ENCODE results near the gene TMEM203.
A peak's percentile ranks its signal among the peaks of the same experiment; 100 is the strongest.
"Not testable (repeated sequence)": the region's sequence is repeated elsewhere in the genome, so short reads cannot be mapped to it uniquely, and the experiment has no call there.

The TMEM203 gene

DNA sequence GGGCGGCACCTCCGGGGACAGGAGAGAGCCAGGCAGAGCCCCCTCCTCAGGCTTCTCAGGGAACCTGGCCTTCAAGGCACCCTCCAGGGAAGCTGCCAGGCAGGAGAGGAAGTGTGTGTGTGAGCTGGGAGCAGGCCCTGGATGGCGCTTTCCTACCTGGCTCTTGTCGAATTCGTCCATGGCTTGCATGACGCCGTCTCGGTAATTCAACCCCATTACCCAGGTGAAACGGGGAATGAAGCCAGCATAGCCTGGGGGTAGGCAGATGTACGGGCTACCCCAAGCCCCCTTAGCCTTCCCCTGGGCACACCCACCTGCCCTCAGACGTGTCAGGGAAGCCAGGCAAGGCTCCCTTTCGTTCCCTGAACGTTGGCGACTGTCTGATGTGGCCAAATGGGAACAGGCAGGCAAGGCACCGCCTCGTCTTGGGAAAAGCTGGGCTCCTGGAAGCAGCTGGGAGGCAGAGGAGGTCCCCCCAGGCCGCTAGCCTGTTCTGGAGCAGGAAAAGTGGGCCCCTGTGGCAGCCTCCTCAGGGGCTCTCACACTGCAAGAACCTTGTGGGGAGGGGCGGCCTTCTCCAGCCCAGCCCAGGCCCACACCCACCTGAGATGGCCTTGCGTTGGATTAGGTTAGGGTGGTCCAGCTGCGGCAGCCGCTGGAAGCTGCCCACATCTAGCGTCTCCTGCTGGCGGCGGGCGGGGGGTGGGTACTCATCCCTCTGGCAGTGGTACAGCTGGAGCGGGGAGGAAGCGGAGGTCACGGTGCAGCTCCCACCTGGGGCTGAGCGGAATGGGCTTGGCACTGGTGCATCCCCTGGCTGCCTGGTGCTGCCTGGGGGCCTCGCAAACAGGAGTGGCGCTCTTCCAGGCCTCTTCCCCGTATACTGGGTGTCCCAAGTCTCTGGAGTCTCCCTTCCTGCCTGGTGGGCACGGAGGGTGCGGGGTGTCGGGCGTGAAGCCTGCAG, 39.3 kb upstream of the TMEM203 start:
- peaks cover 20% of the 10 kb centered on the region for H3K4me1 Mint-ChIP-seq (ENCODE audit: low read depth)
- no peaks in the 10 kb centered on the region for H3K27me3 Mint-ChIP-seq (ENCODE audit: low read depth)
- H3K27ac Mint-ChIP-seq: peak overlapping the region; percentile 52
- no peaks in the 10 kb centered on the region for H3K9me3 Mint-ChIP-seq
- H3K36me3 Mint-ChIP-seq (ENCODE audit: low read depth): peaks cover 24% of the 10 kb centered on the region
- H3K4me3 Mint-ChIP-seq: no peak overlapping the region

DNA sequence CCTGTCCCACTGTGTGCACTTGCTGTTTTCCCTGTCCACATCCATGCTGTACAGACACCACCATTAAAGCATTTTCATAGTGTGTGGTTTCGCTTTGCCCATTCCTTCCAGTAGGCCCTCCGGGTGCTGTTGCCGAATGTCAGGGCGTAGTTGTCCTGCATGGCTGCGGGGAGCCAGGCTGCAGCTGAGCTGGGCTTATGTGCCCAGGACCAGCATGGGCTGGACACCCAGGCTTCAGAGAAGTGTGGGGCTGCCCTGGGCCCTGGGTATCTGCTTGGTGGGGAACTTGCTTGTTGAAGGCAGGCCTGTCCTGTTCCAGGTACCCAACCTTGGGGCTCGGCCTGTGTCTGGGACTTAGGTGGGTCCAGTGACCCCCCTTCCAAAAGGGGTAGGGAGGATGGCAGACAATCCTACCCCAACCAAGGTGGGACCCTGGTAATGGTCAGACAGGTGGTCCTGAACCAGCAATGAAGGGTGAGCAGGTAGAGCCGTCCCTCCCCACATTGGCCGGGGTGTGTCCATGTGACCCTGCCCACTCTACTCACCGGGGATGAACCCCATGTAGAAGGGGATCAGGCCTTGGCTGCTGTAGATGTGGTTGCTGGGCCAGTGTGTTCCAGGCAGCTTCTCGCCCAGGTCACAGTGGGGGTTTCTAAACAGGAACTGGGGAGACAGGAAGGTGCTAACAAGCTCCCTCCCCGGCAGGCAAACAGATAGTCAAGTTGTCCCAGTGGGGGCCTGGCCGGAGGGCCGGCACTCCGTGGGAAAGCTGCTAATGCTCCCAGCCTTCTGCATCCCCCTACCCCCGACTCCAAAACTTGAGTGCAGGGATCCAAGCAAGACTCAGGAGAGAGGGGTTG, 38.4 kb upstream of the TMEM203 start:
- peaks cover 24% of the 10 kb centered on the region for H3K36me3 Mint-ChIP-seq (ENCODE audit: low read depth)
- H3K9me3 Mint-ChIP-seq: no peaks in the 10 kb centered on the region
- H3K4me1 Mint-ChIP-seq (ENCODE audit: low read depth): peaks cover 23% of the 10 kb centered on the region
- H3K27me3 Mint-ChIP-seq (ENCODE audit: low read depth): no peaks in the 10 kb centered on the region
- peak overlapping the region; percentile 59 for H3K4me3 Mint-ChIP-seq
- peak overlapping the region; percentile 52 for H3K27ac Mint-ChIP-seq

DNA sequence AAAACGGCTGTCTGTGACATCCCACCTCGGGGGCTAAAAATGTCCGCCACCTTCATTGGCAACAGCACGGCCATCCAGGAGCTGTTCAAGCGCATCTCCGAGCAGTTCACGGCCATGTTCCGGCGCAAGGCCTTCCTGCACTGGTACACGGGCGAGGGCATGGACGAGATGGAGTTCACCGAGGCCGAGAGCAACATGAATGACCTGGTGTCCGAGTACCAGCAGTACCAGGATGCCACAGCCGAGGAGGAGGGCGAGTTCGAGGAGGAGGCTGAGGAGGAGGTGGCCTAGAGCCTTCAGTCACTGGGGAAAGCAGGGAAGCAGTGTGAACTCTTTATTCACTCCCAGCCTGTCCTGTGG, 37.8 kb upstream of the TMEM203 start:
- Mint-ChIP-seq H3K36me3 (ENCODE audit: low read depth) (peaks cover 24% of the 10 kb centered on the region), H3K4me3 (peak overlapping the region; percentile 59), H3K4me1 (ENCODE audit: low read depth) (peaks cover 23% of the 10 kb centered on the region), H3K27ac (peak overlapping the region; percentile 41)
- not testable (repeated sequence) for H3K27me3 Mint-ChIP-seq (ENCODE audit: low read depth); H3K9me3 Mint-ChIP-seq

DNA sequence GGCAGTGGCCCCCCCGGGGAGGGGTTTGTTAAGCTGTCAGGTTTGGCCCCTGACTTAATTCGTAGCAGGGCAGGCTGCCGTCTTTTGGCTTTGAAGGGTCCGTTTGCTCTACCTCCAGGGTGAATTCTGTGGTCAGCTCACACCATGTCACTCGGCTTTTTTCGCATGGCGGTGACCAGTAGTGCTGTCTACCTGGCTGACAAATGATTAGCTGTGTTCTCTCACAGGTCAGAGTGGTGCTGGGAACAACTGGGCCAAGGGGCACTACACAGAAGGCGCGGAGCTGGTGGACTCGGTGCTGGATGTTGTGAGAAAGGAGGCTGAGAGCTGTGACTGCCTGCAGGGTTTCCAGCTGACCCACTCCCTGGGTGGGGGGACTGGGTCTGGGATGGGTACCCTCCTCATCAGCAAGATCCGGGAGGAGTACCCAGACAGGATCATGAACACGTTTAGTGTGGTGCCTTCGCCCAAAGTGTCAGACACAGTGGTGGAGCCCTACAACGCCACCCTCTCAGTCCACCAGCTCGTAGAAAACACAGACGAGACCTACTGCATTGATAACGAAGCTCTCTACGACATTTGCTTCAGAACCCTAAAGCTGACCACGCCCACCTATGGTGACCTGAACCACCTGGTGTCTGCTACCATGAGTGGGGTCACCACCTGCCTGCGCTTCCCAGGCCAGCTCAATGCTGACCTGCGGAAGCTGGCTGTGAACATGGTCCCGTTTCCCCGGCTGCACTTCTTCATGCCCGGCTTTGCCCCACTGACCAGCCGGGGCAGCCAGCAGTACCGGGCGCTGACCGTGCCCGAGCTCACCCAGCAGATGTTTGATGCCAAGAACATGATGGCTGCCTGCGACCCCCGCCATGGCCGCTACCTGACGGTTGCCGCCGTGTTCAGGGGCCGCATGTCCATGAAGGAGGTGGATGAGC, 37.1 kb upstream of the TMEM203 start:
- Mint-ChIP-seq H3K27me3 (ENCODE audit: low read depth) (no peaks in the 10 kb centered on the region), H3K36me3 (ENCODE audit: low read depth) (peaks cover 24% of the 10 kb centered on the region), H3K4me3 (peak overlapping the region; percentile 85), H3K4me1 (ENCODE audit: low read depth) (peaks cover 23% of the 10 kb centered on the region), H3K9me3 (no peaks in the 10 kb centered on the region), H3K27ac (peak overlapping the region; percentile 77)

DNA sequence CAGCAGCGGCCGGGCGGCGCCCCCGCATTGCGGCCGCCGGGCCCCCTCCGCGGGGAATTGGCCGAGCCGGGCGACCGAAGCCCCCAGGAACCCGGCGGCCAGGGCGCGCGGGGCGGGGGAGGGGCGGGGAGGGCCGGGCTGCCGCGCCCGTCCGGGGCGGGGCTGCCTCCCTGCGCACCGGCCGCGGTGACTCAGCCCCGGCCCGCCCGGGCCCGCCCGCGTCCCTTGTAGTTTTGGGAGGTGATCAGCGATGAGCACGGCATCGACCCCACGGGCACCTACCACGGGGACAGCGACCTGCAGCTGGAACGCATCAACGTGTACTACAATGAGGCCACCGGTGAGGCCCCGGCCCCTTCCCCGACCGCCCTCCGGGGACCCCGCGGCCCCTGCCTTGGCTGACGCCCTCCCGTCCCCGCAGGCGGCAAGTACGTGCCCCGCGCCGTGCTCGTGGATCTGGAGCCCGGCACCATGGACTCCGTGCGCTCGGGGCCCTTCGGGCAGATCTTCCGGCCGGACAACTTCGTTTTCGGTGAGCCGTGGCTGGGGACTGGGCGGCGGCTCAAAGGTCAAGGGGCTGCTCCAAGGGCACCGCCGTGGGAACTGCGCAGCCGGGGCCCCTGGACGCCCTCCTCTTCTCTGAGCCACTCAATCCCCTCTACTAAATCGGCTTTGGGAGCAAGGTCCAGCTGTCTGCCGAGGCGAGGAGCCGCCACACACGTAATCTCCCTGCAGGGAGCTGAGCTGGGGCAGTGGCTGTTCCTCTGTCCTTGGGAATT, 36.2 kb upstream of the TMEM203 start:
- peaks cover 23% of the 10 kb centered on the region for H3K4me1 Mint-ChIP-seq (ENCODE audit: low read depth)
- no peaks in the 10 kb centered on the region for H3K9me3 Mint-ChIP-seq
- H3K27me3 Mint-ChIP-seq (ENCODE audit: low read depth): no peaks in the 10 kb centered on the region
- peak overlapping the region; percentile 85 for H3K4me3 Mint-ChIP-seq
- peak overlapping the region; percentile 52 for H3K27ac Mint-ChIP-seq
- peaks cover 24% of the 10 kb centered on the region for H3K36me3 Mint-ChIP-seq (ENCODE audit: low read depth)

DNA sequence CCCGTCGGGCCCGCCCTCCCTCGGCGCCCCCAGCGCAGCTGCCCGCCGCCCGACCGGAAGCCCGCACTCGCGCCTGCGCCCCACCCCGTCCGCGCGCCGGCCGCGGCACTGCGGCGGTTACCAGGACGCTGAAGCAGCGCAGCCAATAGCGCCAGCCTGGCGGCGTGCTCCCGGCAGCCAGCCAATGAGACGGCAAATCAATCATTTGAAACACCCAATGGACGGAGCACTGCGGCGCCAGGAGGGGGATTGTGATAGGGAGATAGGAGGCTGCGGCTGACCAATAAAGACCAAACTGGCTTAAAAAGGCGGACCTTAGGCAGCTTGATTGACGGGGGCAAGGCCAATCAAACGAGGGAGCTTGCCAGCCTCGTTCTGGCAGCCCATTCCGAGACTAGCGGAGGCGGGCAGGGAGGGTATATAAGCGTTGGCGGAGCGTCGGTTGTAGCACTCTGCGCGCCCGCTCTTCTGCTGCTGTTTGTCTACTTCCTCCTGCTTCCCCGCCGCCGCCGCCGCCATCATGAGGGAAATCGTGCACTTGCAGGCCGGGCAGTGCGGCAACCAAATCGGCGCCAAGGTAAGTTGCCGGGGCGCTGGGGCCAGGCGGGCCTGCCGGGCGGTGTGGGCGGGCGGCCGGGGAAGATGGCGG, 35.5 kb upstream of the TMEM203 start, which contains the start of gene TUBB4B:
TSS of gene TUBB4B (plus strand) at position 447 of the 649 bp plus-strand sequence. CDS start at position 521, 74 bp downstream.
- Mint-ChIP-seq H3K27ac (peak within 1 kb of the TSS; percentile 90), H3K4me1 (ENCODE audit: low read depth) (peaks cover 23% of the 10 kb centered on the region), H3K36me3 (ENCODE audit: low read depth) (peaks cover 24% of the 10 kb centered on the region), H3K27me3 (ENCODE audit: low read depth) (no peaks in the 10 kb centered on the region), H3K4me3 (peak within 1 kb of the TSS; percentile 87), H3K9me3 (no peaks in the 10 kb centered on the region)

DNA sequence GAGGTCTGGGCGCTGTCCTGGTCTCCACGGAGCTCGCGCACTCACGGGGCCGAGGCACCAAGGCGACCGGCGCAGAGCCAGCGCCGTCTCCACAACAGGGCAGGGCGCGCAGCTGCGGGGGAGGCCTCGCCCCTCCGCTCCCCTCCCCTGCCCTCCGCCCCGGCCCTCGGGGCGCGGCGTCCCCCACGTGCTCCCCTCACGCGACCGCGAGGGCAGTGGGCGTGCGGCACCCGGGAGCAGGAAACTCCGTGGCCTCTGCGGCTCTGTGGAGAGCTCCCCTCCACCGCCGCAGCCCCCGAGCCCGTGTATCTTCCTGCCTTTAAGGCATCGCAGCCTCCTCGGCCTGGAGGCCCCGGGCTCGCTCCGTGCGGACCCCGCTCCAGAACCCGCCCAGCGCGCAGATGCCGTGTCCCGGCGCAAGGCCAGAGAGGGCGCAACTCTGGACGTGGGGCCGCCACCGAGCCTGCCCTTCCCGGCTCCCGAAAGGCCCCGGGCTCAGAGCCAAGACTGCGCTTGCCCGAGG, 34.9 kb upstream of the TMEM203 start:
- Mint-ChIP-seq H3K4me1 (ENCODE audit: low read depth) (peaks cover 23% of the 10 kb centered on the region), H3K27ac (peak overlapping the region; percentile 45), H3K36me3 (ENCODE audit: low read depth) (peaks cover 24% of the 10 kb centered on the region), H3K27me3 (ENCODE audit: low read depth) (no peaks in the 10 kb centered on the region), H3K9me3 (no peaks in the 10 kb centered on the region), H3K4me3 (peak overlapping the region; percentile 75)

DNA sequence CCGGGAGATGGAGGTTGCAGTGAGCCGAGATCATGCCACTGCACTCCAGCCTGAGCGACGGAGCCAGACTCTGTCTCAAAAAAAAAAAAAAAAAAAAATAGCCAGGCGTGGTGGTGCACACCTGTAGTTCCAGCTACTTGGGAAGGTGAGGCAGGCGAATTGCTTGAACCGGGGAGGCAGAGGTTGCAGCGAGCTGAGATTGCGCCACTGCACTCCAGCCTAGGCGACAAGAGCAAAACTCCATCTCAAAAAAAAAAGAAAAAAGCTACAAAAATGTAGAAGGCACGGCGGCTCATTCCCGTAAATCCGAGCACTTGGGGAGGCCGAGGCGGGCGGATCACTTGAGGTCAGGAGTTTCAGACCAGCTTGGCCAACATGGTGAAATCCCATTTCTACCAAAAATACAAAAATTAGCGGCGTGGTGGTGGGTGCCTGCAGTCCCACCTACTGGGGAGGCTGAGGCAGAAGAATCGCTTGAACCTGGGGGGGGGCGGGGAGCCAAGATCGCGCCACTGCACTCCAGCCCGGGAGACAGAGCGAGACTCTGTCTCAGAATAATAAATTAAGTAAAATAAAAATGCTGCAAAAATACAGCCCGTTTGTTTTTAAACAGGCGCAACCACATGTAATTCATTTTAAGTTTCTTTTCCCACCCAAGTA, 34.2 kb upstream of the TMEM203 start:
- Mint-ChIP-seq H3K4me3 (peak overlapping the region; percentile 75), H3K36me3 (ENCODE audit: low read depth) (peaks cover 24% of the 10 kb centered on the region), H3K4me1 (ENCODE audit: low read depth) (peaks cover 23% of the 10 kb centered on the region), H3K27ac (peak overlapping the region; percentile 49)
- H3K27me3 Mint-ChIP-seq (ENCODE audit: low read depth); H3K9me3 Mint-ChIP-seq: not testable (repeated sequence)

DNA sequence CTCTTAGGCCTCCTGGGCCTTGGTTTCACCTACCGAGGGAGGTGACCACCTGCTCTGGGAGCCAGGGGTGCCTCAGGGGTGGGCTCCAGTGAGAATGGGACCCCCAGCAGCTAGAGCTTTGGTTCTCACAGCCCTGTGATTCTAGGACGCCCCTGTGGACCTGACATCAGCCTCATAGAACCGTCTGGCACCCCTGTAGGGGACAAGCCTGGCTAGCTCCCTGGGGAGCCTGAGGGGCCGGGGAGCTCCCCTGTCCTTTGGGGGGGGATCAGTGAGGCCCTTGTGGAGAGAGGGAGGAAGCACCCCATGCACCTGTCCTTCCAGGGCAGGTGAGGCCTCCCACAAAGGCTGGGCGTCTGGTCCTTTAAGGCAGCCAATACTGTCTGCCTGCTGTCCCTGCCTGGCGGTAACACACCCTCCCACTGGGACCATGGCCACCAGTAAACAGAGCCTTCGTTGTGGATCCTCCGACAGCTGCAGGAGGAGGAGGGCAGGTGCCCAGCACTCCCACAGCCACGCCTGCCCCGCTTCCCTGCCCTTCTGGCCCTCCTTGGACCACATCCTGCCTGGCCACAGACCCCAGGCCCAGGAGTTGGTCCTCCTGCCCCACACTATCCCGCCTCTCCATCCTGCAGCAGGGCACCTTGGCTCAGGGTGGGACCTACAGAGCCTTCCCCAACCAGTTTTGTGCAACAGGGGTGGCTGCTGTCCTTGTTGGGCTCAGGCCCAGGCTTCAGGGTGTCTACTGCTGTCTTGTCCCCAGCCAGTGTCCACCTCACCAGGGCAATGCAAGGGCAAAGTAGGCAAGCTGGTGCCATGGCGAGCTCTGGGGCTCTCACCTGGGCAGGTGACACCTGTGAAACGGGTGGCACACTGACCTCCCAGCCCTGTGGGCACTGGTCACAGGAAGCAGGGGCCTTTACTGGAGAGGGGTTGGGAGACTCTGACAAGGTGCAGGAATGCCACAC, 32.6 kb upstream of the TMEM203 start:
- Mint-ChIP-seq H3K27ac (no peak overlapping the region), H3K4me3 (no peak overlapping the region), H3K9me3 (no peaks in the 10 kb centered on the region), H3K36me3 (ENCODE audit: low read depth) (peaks cover 13% of the 10 kb centered on the region), H3K4me1 (ENCODE audit: low read depth) (peaks cover 11% of the 10 kb centered on the region), H3K27me3 (ENCODE audit: low read depth) (no peaks in the 10 kb centered on the region)

DNA sequence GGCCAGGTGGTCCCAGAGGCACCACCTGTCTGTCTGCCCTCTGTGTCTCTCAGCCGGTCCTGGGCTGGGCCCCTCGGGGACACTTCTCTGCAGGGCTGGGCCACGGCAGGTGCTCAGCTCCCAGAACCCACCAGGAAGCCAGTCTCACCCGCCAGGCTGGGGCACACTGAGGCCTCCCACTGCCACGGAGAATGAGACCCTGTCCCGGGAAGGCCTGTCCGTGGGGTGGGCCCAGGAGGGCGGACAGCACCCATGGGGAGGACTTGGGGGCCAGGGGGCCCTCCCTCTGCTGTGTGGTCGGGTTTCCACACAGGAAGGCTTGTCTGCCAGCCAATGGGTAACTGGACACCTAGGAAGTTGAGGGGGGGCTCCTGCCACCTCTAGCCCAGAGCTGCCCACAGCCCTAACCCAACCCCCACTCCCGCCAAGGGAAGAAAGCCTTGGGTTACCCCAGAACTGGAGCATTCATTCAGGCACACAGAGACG, 31.5 kb upstream of the TMEM203 start:
- Mint-ChIP-seq H3K4me3 (no peak overlapping the region), H3K36me3 (ENCODE audit: low read depth) (peaks cover 4% of the 10 kb centered on the region), H3K27me3 (ENCODE audit: low read depth) (no peaks in the 10 kb centered on the region), H3K27ac (no peak overlapping the region), H3K9me3 (no peaks in the 10 kb centered on the region), H3K4me1 (ENCODE audit: low read depth) (peaks cover 2% of the 10 kb centered on the region)

DNA sequence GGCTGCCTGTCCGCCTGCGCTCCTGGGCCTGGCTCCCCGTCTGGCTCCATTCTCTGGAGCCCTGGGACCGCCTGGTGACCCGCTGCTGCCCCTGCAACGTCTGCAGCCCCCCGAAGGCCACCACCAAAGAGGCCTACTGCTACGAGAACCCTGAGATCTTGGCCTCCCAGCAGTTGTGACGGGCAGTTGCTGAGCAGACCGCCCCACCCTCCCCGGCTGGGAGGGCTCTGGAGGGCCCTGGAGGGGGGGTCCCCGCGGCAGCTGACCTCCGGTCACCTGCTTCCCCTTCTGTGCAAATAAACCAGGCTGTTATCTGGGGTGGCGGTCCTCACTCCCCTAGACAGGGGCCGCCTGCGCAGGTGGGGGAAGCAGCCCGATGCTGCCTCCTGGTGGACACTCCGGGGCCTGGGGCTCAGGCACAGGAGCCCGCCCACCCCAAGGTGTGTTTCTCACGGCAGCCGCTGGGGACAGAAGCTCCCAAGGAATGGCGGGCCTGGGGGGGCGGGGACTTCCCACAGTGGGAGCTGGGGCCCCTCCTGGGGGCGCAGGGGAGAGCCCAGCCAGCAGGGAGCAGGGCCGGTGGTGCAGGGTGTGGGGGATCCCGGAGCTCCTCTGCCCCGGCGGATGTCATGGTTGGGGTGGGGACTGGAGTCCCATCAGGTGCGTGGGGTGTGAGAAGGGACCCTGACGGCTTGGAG, 30.9 kb upstream of the TMEM203 start:
- Mint-ChIP-seq H3K9me3 (no peaks in the 10 kb centered on the region), H3K36me3 (ENCODE audit: low read depth) (peaks cover 4% of the 10 kb centered on the region), H3K4me1 (ENCODE audit: low read depth) (peaks cover 2% of the 10 kb centered on the region), H3K27me3 (ENCODE audit: low read depth) (no peaks in the 10 kb centered on the region), H3K27ac (no peak overlapping the region), H3K4me3 (no peak overlapping the region)
